ENCODE results near the gene LEFTY1.

DNA sequence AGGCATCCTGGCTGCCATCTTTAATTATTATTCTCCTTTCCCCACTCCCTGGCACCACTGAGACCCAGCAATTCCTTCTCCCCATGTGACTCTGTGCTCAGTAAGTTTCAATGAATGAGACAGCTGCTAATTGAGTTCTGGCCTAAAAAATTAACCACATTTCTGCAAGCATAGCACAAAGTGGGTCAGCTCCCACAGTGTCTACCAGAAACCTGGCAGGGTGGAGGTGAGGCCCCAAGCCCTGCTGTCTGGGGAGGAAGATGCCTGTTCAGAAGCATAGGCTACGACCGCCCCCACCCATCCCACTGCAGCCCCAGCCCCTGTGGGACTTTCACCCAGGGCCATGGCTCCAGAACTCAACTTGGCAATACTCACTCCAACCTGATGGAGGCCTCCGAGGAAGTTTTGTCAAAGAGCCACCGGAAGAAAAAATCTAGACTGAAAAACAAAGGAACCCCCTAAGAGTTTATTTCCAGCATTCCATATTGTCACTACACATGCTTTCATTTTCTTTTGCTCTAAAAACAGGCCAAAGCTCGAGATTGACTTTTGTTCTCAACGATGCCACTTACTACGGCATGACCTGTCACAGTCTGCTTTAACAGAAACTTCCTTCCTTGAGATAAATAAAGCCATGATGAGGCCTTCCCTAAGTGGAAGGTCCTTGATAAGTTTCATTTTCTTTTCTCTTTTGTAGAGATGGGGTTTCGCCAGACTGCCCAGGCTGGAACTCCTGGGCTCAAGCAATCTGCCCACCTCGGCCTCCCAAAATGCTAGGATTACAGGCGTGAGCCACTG is 33.2 kb downstream of the LEFTY1 start:
- TF ChIP-seq CTCF (IDR thresholded peaks at IDR 0.05; ENCODE audit: poor library complexity) (no peak), EZH2 (IDR thresholded peaks at IDR 0.05; ENCODE audit: borderline replicate concordance) (no peak)

Measured in hepatocyte (in vitro differentiated cells).